Stimulated activated CD4-positive, alpha-beta T cell treated with anti-CD3 and anti-CD28 coated beads, TNF-alpha, amount 100 ng/mL, for 4 hours (primary cell): ENCODE data around the gene ITPK1.

Experiments used
- DNase-seq, 3 experiments: peaks; one replicate each; pipeline ENCODE4 v3.0.0-alpha.2; 2020; ENCODE audit warnings: low read depth in 3 of 3

ITPK1 gene

DNA sequence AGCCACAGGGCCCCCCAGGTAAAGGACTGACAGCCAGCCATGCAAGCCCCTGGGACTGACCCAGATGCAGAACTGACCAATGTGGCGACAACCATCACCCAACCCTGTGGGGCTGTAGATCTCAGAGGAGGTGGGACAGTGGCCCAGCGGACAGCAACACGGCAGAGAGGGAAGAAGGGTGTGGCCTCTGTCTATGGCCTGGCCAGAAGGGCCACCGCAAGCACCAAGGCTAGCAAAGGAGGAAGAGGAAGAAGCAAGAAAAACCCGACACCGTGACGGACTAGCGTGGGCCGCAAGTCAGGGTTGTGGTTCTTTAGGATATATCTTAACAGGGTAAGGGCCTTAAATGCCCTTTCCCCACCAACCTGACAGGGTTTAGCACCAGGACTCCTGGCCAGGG is 71.2 kb downstream of the ITPK1 start:
- no peak for DNase-seq

DNA sequence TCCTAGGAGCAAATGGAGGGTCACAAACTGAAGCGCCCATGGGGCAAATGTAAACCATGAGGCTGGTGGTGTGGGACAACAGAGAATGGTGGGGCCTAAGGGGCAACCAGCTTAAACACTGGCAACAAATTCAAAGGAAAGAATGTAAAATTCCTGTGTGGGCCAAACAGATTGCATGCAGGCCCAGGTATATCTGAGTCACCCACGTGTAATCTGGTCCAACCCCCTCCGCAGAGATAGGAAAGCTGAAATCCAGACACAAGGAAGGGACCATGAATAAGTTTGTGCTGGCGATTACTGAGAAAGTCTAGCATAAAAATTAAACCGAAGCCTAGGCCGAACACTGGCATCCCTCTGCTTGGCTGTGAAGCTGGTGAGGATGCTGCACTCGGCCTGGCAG is 71.6 kb downstream of the ITPK1 start:
- DNase-seq: no peak

DNA sequence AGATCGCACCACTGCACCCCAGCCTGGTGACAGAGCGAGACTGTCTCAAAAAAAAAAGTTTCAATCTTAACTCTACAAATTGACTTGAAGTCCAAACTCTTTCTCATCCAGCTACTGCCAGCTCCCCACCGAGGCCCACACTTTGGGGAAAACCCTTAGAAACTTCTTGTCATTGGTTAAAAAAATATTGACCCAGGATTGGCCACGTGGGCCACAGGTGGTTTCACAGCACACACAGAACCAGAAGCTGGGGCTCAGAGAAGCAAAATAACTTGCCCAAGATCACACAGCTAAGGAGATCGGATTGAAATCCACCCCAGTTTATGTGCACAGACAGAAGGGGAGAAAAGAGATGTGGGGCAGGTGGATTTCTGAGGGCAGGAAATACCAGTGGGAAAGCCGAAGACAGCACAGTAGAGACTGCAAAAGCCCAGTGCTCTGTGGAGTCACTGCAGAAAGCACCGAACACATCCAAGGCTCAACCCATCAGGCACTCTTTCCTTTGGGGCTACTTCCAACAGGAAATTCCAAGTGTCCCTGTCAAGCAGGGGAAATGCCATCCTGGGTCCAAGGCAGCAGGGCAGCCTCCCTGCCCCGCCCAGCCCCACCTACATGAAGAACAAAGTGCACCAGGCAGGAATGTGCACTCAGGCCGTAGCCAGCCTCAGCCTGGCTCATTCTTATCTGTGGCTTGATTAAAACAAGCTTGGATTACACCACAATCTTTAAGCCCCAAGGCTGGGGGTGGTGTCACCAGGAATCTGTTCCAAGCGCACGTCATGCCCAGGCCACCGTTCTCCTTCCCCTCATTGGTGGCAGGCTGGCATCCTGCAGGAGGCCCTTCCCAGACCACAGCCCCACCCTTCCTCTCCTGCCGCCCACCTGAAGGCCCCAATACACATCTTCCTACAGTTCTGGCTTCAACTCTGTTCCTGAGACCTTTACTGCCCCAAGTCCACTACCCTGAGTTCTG is 72.5 kb downstream of the ITPK1 start:
- DNase-seq: no peak

DNA sequence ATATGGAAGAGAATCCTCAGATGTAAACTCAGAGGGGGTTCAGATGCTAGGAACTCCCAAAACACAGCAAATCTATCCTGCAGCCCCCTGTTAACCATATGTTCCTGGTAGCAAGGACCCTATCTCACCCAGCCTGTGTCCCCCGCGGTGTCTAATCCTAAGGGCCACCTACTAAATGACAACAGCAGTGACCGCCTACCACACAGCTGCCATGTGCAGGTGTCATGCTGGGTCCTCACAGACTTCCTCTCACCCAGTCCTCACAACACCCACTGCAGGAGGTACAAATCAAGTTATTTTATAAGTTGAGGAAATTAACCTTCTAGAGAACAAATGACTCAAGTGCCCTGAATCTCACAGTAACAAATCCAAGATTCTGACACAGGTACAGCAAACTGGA is 73.9 kb downstream of the ITPK1 start:
- no peak for DNase-seq

DNA sequence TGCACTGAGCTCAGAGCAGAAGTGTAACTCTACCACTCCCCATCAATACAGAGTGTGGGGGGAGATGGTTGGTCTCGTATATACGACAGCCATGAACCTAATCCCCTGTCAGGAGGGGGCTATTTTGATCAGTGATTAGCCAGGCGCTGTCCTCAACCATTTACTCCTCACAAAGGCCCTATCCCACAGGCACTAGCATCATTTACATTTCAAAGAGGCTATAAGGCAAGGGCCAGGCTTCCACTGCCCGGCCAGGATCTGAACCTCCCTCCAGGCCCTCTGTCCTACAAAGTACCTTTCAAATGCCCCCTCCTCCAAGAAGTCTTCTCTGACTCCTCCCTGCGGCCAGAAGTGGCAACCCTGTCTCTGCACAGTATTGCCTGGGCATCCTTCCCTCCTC is 74.7 kb downstream of the ITPK1 start:
- no peak for DNase-seq

DNA sequence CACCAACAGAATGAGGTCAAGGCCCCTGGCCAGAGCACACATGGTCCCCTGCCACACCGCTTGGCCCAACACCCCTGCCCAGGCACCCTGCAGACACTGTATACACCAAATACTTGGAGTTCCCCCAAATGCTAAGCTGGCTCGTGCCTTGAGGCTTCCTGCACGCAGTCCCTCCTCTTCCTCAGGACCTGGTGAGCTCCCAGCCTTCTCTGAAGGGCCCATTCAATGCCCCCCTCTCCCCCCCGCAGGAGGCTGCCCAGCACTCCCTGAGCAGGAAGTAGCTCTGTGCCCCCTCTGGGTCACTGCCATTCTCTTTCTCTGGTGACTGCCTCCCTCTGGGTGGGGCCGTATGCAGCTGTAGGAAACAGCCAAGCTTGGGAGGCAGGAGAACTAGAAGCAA is 75.3 kb downstream of the ITPK1 start:
- DNase-seq: no peak

DNA sequence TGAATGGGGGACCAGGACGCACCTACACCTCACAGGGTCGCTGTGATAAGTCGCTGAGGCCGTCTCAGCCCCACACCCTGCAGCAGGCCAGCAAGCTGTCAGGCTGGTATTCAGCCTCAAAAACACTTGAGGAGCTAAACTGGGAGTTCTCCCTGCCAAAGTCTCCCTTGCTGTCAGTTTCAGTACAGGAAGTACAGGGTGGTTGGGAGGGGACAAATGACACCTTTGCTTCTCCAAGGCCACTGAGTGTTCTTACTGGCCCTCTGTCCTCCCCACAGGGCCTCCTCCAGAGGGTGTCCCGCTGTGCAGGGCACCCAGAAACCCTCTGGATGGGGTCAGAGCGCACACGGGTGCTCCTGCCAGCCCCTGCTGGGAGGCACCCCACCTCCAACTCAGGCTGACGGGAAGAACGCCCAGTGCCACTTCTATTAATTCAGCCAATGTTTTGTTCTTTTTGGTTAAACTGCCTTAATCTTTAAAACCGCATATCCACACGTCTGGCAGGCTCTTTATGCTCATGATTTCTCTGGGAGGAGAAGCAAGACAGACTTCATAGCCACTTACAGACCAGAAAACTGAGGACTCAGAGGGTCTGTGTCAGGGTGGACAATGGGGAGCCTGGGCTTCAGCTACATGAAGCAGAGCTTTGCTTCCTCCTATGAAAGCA is 75.9 kb downstream of the ITPK1 start:
- DNase-seq: no peak

DNA sequence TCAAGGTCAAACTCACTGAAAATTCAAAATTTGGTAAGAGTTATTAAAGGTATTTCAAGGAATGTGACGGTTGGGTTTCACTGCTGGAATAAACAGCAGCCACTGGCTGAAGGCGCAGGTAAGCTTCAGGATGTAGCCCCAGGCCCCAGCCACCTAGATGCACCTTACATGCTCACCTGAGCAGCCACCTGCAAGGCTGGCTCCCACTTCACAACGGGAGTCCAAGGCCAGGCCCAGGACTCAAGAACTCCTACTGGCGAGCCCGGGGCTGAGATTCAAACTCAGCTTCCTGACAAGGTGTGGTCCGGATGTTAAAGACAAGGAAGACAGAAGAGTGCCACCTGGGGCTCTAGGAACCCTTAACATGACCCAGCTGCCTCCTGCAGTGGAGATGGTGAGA is 78.4 kb downstream of the ITPK1 start:
- DNase-seq: no peak

DNA sequence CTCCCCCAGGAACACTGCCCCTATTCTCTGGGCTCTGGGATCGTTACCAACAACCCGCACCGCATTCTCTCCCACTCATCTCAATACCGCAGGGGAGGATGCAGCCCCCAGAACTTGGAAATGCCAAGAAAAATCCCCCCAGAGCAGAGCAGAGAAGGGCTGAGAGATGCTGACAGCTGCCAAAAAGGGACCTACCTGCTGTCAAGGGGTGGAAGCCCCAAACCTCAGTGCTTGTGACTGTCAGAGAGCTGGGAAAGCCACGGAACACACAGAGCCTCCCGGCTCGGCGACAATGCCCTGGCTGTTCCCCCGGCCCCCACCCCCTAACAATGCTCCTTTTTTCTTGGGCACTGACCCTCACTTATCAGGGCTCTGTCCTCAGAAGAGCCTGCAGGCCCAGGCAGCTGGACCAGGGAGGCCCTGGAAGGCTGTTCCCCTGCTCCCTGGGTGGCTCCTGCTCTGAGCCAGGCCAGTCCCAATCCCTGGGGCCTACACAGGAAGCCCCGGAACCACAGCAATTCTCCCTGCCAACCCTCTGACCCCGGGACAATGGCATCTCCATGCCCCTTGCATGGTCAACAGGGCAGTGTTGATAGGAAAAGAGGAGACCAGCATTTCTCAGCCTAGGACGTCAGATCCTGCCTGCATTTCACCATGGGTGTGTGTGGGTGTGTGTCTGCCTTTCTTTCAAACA is 78.9 kb downstream of the ITPK1 start:
- no peak for DNase-seq

DNA sequence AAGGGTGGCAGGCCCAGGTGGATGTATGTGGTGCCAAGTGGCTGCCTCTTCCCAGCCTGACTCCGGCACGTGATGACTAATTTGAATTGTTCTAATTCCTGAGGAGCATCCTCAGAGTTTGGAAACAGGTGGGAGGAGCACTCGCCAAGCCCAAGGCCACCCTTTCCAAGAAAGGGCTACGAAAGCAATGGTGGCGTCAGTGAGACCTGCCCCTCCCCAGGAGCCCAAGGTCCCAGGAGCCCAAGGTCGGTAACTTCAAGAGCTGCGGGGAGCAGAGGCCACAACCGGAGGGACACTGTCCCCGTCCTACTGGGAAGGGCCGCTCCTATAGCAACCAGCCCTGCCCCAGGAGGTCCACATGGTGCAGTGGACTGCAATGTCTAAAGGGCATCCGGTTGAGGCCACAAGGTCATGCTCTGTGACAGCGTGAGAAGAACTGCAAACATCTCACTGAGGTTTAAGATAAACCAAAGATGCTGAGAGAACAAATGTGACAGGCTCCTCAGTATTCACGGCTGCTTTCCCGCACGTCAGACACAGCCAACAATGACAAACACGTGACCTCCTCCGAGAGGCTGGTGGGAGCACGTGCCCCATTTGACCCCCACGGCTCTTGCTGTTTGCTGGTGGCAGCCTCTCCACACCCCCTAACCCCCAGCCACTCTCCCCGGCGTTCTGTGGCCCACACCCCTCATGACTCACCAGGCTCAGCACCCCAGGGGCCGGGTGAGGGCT is 79.6 kb downstream of the ITPK1 start:
- no peak for DNase-seq

DNA sequence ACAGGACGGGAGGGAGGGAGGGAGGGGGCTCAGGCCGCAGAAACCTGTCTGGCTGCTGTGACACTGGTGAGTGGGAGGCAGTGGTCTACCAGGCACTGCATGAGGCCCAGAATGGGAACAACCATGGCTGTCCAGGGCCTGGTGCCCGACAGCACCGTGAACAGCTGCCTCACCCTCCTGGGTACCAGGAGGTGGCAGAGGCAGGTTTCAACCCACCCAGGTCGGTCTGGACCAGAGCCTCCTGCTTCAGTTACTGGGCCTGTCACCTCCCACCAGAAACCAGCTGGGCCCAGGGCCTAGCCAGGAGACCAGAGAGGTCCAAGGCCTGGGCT is 80.2 kb downstream of the ITPK1 start:
- no peak for DNase-seq

DNA sequence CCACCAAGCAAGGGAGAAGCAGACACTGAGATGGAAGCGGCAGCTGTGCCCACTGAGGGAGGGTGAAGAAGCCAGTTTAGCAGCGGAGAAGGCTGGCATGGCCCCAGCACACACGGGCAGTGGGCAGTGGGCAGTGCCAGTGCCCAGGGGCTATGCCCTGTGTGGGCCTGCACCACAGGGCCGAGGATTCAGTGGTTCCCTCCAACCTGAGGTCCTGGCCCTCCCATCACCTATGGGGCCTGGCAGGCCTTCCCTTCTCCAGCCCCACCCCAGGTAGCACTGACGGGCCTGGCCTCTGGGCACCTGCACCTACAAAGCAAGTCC is 81.1 kb downstream of the ITPK1 start:
- no peak for DNase-seq

DNA sequence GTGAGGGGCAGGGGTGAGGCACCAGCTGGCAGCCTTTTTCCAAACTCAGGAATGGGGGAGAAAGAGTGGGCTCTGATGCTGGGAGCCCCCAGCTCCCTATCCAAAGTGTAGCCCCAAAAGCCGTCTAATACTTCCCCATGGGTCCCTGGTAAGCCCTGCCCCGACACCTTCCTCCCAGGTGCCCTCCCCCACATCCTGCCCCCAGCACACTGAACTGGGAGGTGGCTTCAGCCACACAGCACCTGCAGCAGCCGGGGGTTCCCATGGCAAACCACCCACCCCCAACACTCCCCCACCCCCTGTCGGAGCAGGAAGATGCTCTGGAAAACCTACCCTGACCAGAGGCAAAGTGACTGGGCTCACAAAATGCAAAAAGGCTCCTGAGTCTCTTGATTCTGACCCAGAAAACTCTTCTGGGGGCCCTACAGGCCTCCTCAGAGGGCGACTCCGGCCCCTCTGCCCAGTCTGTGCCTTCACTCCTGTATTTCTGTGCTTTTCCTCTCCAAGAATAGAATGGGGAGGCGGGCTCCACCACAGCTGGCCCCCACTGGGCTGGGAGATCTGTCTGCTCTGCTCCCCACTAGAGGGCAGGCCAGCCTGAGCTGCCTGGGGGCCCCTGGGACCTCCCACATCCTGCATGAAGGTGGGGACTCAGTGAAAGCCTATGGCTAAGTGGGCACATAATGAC is 81.6 kb downstream of the ITPK1 start:
- DNase-seq: peak in 1 of 3 experiments; percentile 5

DNA sequence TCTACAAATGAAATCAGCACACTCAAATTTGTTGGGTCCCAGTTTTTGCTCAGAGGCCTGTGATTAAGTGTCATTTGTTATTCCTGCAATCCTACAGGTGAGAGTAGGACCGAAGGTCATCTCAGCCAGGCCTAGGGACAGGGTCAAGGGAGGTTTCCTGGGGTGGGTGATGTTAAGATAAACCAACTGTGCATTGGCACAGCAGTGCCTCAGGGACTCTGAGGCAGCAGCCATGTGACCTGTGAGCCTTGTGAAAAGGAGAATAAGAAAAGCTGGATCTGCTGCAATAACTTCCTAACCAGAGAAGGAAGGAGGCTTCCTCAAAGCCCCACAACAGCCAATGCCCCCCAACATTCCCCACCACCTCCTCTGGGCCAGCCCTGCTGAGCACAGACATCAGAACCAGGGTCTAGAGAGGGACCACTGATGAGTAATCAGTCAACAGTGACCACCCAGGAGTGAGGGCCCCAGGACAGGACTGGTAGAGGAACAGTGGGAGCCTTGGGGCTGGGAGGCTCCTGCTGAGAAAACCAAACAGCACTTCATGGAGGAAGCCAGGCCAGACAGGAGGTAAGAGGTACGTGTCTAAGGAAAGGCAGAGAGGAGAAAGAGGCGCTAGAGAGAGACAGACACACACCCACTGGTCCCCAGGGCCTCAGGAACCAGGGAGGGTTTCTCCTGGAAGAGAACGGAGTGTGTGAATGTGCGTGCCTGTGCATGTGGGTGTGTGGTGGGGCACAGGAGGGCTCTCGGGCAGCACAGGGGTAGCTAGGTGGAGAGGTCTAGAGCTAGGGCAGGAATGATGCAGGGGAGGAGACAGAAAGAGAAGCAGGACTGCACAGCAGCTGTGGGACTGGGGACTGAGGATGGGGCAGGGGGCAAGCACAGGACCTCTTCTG is 82.4 kb downstream of the ITPK1 start:
- no peak for DNase-seq

DNA sequence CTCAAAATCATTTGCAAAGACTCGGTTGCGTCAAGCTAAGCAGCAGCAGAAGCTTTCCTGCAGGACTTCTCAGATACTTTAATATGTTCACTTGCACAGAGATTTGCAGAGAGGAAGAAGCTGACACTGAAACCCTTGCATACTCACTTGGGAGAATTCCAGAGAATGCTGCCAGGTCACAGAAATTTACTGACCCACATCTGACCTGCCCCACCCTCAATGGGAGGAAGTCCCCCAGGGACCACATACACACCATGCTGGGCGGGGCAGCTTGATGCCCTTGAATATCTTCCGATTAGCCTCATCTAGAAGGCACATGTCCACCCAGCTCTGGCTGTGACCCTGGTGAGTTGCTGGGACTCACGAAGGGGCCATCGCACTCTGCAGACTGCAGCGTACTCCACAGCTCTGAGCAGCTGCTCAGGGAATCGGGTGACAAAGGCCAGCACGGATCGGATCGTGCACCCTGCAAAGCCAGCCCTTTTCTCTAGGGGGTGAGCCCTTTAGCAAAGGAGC is 83.2 kb downstream of the ITPK1 start:
- DNase-seq: no peak

DNA sequence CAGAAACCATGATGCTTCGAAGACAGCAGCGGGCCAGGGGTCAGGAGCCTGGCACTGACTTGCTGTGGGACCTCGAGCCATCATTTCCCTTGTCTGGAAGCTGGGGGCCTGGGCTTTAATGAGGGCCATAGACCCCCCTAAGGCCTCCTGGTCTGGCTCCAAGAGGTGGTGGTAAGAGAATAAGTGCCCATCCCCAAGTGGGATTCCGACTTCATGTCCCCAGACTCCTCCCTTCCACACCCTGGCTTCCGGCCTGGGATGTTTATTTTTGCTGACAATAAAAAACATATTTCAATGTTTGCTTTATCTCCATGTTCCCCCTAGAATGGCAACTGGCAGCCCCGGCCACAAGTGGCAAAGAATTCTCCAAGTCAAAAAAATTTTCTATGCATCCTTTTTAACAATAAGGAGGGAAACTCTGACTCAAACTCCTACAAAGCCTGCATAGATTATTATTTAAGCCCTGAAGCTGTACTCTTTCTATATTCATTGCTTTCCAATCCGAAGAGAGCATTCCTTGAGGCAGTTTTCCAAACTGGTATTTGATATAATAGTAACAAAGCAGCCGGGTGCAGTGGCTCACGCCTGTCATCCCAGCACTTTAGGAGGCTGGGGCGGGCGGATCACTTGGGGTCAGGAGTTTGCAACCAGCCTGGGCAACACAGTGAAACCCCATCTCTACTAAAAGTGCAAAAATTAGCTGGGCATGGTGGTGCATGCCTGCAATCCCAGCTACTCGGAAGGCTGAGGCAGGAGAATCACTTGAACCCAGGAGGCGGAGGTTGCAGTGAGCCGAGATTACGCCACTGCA is 84.0 kb downstream of the ITPK1 start:
- no peak for DNase-seq

DNA sequence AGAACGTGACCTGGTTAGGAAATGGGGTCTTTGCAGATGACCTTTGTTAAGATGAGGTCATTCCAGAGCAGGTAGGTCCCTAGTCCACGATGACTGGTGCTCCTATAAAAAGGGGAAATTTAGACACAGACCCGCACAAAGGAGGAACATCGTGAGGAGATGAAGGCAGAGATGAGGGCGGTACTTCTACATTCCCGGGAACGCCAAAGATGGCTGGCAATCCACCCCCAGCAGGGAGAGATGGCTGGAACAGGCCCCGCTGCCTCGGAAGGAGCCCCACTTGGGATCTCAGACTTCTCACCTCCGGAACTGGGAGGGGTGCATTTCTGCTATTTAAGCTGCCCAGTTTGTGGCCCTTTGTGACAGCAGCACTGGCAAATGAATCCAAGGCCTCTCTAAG is 85.0 kb downstream of the ITPK1 start:
- no peak for DNase-seq

DNA sequence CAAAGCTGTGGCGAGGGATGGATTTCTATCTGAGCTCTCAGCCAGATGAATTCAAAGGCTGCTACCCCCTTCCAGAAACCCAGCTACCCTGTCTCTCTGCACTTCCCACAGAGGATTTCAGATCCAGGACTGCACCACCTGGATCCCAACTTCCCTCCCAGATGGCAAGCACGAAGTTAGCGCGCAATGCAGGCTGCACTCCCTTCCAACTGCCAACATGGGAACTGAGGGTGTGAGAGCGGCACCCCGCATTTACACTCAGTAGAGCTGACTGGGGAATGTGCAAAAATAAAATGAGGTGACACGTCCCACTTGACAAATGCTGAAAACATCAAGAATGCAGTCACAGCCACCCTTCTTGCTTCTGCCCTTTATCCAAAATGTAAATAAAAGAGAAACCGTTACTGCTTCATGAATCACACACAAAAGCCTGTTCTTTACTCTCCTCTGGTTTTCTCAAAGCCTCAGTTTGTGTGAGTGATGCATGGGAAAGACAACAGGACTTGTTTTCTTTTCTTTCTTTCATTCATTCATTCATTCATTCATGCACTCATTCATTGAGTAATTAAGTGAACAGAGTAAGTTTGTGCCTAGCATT is 85.7 kb downstream of the ITPK1 start:
- no peak for DNase-seq

DNA sequence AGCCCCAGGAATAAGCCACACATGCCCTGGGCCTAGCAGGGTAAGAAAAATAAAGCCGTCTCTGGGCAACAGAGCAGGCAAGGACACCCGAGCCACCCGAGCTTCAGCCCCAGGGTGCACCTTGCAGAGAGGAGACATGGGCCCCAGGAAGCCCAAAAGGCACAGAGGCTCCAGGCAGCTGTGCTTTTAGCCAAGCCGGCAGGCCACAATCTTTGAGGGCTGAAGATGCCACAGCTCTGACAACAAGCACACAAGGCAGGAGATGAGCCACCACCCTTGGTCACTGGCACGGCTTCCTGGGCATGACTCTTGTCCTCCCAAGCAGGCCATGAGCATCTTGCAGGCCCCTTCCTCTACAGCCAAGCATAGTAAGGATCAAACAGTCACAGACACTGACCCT is 86.3 kb downstream of the ITPK1 start:
- no peak for DNase-seq
